Mesenchymal stem cell (in vitro differentiated cells and primary cell): ENCODE results near the gene SLC28A2.

Experiments
- DNase-seq: peaks from one replicate; pipeline ENCODE4 v3.0.0-alpha.2; 2013
- H2AFZ ChIP-seq: one replicate; pipeline ENCODE4 v1.6.1; 2013; ENCODE audit warnings: low read depth, mild to moderate bottlenecking, control low read depth, inconsistent platforms, low read length, moderate library complexity
- H2AK5ac ChIP-seq: 2 replicates; pipeline ENCODE4 v1.6.1; 2013; ENCODE audit warnings: low read length, moderate library complexity, mild to moderate bottlenecking, inconsistent platforms; ENCODE audit not compliant: severe bottlenecking
- H2BK120ac ChIP-seq: one replicate; pipeline ENCODE4 v1.6.1; 2013; ENCODE audit warnings: low read depth, mild to moderate bottlenecking, inconsistent platforms, low read length, moderate library complexity
- H2BK12ac ChIP-seq, 2 experiments: one replicate each; pipeline ENCODE4 v1.6.1; 2013; ENCODE audit warnings: inconsistent platforms in 2 of 2, low read length in 2 of 2, mild to moderate bottlenecking in 2 of 2, moderate library complexity in 2 of 2, control low read depth in 1 of 2
- H2BK15ac ChIP-seq: one replicate; pipeline ENCODE4 v1.6.1; 2013; ENCODE audit warnings: mild to moderate bottlenecking, low read depth, inconsistent platforms; ENCODE audit not compliant: poor library complexity, severe bottlenecking
- H2BK5ac ChIP-seq: 2 replicates; pipeline ENCODE4 v1.6.1; 2013; ENCODE audit warnings: low read depth, mild to moderate bottlenecking, low read length, control low read depth, inconsistent platforms; ENCODE audit not compliant: poor library complexity, severe bottlenecking
- H3K14ac ChIP-seq, 2 experiments: one replicate each; pipeline ENCODE4 v1.6.1; 2013; ENCODE audit warnings: inconsistent platforms in 2 of 2, low read length in 2 of 2, control low read depth in 1 of 2, mild to moderate bottlenecking in 1 of 2, moderate library complexity in 1 of 2
- H3K18ac ChIP-seq, 2 experiments: one replicate each; pipeline ENCODE4 v1.6.1; 2013; ENCODE audit warnings: inconsistent platforms in 2 of 2, low read length in 2 of 2, control low read depth in 1 of 2, low read depth in 1 of 2, mild to moderate bottlenecking in 1 of 2
- H3K23ac ChIP-seq, 2 experiments: one replicate each; pipeline ENCODE4 v1.6.1; 2013; ENCODE audit warnings: inconsistent platforms in 2 of 2, low read length in 2 of 2, mild to moderate bottlenecking in 2 of 2, moderate library complexity in 2 of 2, control low read depth in 1 of 2
- H3K27ac ChIP-seq: 2 replicates; pipeline ENCODE4 v1.5.1; 2013; ENCODE audit warnings: mild to moderate bottlenecking, moderate library complexity, low read length, control low read depth, inconsistent platforms; ENCODE audit not compliant: poor library complexity, severe bottlenecking
- H3K27me3 ChIP-seq, 2 experiments: 2 replicates each; pipeline versions ENCODE4 v1.6.1 to v1.7.0; 2013; ENCODE audit warnings: low read length in 2 of 2, mild to moderate bottlenecking in 2 of 2, moderate library complexity in 2 of 2, control low read depth in 1 of 2, inconsistent platforms in 1 of 2; ENCODE audit not compliant: control insufficient read depth in 1 of 2, insufficient read depth in 1 of 2
- H3K36me3 ChIP-seq, 2 experiments: 2 replicates each; pipeline versions ENCODE4 v1.6.1 to v1.7.0; 2013; ENCODE audit warnings: low read length in 2 of 2, control low read depth in 1 of 2, inconsistent platforms in 1 of 2, low read depth in 1 of 2, mild to moderate bottlenecking in 1 of 2; ENCODE audit not compliant: insufficient read depth in 2 of 2, control insufficient read depth in 1 of 2
- H3K4ac ChIP-seq, 2 experiments: one replicate each; pipeline ENCODE4 v1.6.1; 2013; ENCODE audit warnings: inconsistent platforms in 2 of 2, low read length in 2 of 2, mild to moderate bottlenecking in 2 of 2, moderate library complexity in 2 of 2, control low read depth in 1 of 2, low read depth in 1 of 2
- H3K4me1 ChIP-seq: 2 replicates; pipeline ENCODE4 v1.6.1; 2013; ENCODE audit warnings: low read depth, low read length, control low read depth; ENCODE audit not compliant: control insufficient read depth, insufficient read depth
- H3K4me2 ChIP-seq: 2 replicates; pipeline ENCODE4 v1.6.1; 2013; ENCODE audit warnings: low read length, mild to moderate bottlenecking, inconsistent platforms; ENCODE audit not compliant: poor library complexity, severe bottlenecking
- H3K4me3 ChIP-seq, 2 experiments: 2 replicates each; pipeline versions ENCODE4 v1.5.1 to v1.7.0; 2013; ENCODE audit warnings: low read length in 2 of 2, mild to moderate bottlenecking in 2 of 2, control low read depth in 1 of 2, low read depth in 1 of 2; ENCODE audit not compliant: insufficient read depth in 1 of 2
- H3K79me1 ChIP-seq: replicated peaks from 2 replicates; pipeline ENCODE4 v1.6.1; 2013; ENCODE audit warnings: mild to moderate bottlenecking, control low read depth, low read length, inconsistent platforms; ENCODE audit not compliant: poor library complexity, severe bottlenecking
- H3K9ac ChIP-seq: 2 replicates; pipeline ENCODE4 v1.7.0; 2013; ENCODE audit warnings: mild to moderate bottlenecking, low read length, moderate library complexity
- H3K9me3 ChIP-seq: 2 replicates; pipeline ENCODE4 v1.7.0; 2013; ENCODE audit warnings: mild to moderate bottlenecking, low read length; ENCODE audit not compliant: control insufficient read depth
- H4K8ac ChIP-seq: one replicate; pipeline ENCODE4 v1.6.1; 2013; ENCODE audit warnings: inconsistent platforms, mild to moderate bottlenecking, low read length, moderate library complexity
- H4K91ac ChIP-seq: one replicate; pipeline ENCODE4 v1.6.1; 2013; ENCODE audit warnings: mild to moderate bottlenecking, low read length, inconsistent platforms
- WGBS: methylation state at CpG from one replicate; pipeline ENCODE4 v1.1.7; 2013; ENCODE audit warnings: mixed read lengths; 5-methylcytosine and 5-hydroxymethylcytosine counted together

Gene SLC28A2

GRCh38 chr15:45326280-45326679 lies 74.2 kb downstream of the SLC28A2 start:
- Histone ChIP-seq H3K4me1 (no peaks in the 10 kb centered on the region), H3K27ac (no peak overlapping the region), H3K9ac (no peak overlapping the region), H3K79me1 (no peaks in the 10 kb centered on the region), H2BK120ac (no peak overlapping the region), H3K23ac (no peak overlapping the region), H3K4ac (no peak overlapping the region), H2AK5ac (no peak overlapping the region), H4K8ac (no peak overlapping the region), H2AFZ (no peak overlapping the region), H3K27me3 (peaks cover 6 to 29% of the 10 kb centered on the region in 2 experiments), H3K36me3 (no peaks in the 10 kb centered on the region), H2BK12ac (no peak overlapping the region), H4K91ac (no peak overlapping the region), H3K4me3 (no peak overlapping the region), H2BK15ac (no peak overlapping the region), H2BK5ac (no peak overlapping the region), H3K9me3 (no peaks in the 10 kb centered on the region), H3K18ac (no peak overlapping the region), H3K14ac (no peak overlapping the region), H3K4me2 (no peak overlapping the region)
- 66% methylated on average over 5 of the region's 5 CpGs for WGBS
- DNase-seq = no peak

DNA sequence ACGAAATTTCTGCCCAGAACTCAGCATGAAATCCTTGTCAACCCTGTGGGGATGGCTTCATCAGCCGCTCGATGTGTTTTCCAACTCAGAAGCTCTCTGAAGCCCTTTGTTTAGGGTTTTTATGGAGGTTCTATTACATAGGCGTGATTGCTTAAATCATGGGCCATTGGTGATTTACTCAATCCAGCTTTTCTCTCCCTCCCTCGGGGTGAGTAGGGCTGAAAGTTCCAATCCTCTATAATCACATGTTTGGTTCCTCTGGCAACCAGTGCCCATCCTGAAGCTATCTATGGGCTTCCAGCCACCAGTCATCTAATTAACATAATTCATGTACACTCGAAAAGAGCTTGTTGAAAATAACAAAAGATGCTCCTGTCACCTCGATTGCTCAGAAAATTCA lies 74.7 kb downstream of the SLC28A2 start:
- Histone ChIP-seq H3K4me3 (no peak overlapping the region), H3K36me3 (no peaks in the 10 kb centered on the region), H3K4ac (no peak overlapping the region), H3K79me1 (no peaks in the 10 kb centered on the region), H2BK120ac (no peak overlapping the region), H3K23ac (no peak overlapping the region), H3K14ac (no peak overlapping the region), H4K8ac (no peak overlapping the region), H2AFZ (no peak overlapping the region), H2BK12ac (no peak overlapping the region), H3K4me1 (no peaks in the 10 kb centered on the region), H2AK5ac (no peak overlapping the region), H3K9ac (no peak overlapping the region), H4K91ac (no peak overlapping the region), H3K18ac (no peak overlapping the region), H3K4me2 (no peak overlapping the region), H3K9me3 (no peaks in the 10 kb centered on the region), H2BK5ac (no peak overlapping the region), H2BK15ac (no peak overlapping the region), H3K27ac (no peak overlapping the region), H3K27me3 (peaks cover 10 to 26% of the 10 kb centered on the region in 2 experiments)
- WGBS = 60% methylated on average over 7 of the region's 7 CpGs
- DNase-seq = no peak
